CD14-positive monocyte (primary cell): ENCODE results near the gene DPYD. TPM values are rescaled to one million over a fixed set of nuclear protein-coding genes. Genes with fewer than 3 reads are reported as not detected.
A peak's percentile ranks its signal among the peaks of the same experiment; 100 is the strongest.

Experiments used
- DNase-seq, 3 donors: peaks; one replicate each; pipeline ENCODE4 v3.0.0-alpha.2; 2011 to 2022
- H2AFZ ChIP-seq: 2 replicates; pipeline ENCODE4 v1.6.0; 2012; ENCODE audit warnings: mild to moderate bottlenecking, low read depth, low read length, inconsistent platforms; ENCODE audit not compliant: insufficient read depth, poor library complexity, severe bottlenecking
- H3K27ac ChIP-seq, 2 donors: 1 replicate in 1 of 2; 2 replicates in 1 of 2; pipeline ENCODE4 v1.5.1; 2012 to 2013; ENCODE audit warnings: low read length in 2 of 2, control low read depth in 1 of 2, inconsistent platforms in 1 of 2, low read depth in 1 of 2, mild to moderate bottlenecking in 1 of 2
- H3K27me3 ChIP-seq, 2 donors: one replicate each; pipeline versions ENCODE4 v1.6.0 to v1.6.1; 2011 to 2013; ENCODE audit warnings: low read length in 2 of 2; ENCODE audit not compliant: control insufficient read depth in 2 of 2, insufficient read depth in 2 of 2
- H3K36me3 ChIP-seq, 2 donors: replicated peaks in 1 of 2; 1 replicate in 1 of 2; 2 replicates in 1 of 2; pipeline versions ENCODE4 v1.5.1 to v1.6.1; 2012 to 2013; ENCODE audit warnings: low read length in 2 of 2, control low read depth in 1 of 2, inconsistent platforms in 1 of 2, mild to moderate bottlenecking in 1 of 2; ENCODE audit not compliant: insufficient read depth in 2 of 2, control insufficient read depth in 1 of 2
- H3K4me1 ChIP-seq, 2 donors: 1 replicate in 1 of 2; 2 replicates in 1 of 2; pipeline versions ENCODE4 v1.5.1 to v1.6.1; 2012 to 2013; ENCODE audit warnings: low read length in 2 of 2, control low read depth in 1 of 2, inconsistent platforms in 1 of 2, mild to moderate bottlenecking in 1 of 2, moderate library complexity in 1 of 2; ENCODE audit not compliant: insufficient read depth in 2 of 2, control insufficient read depth in 1 of 2
- H3K4me2 ChIP-seq: replicated peaks from 2 replicates; pipeline ENCODE3; 2012; ENCODE audit warnings: low read length, moderate library complexity, mild to moderate bottlenecking; ENCODE audit not compliant: poor library complexity, severe bottlenecking; ENCODE audit errors: extremely low read depth
- H3K4me3 ChIP-seq, 3 experiments: fragments of 200-600 bp in 1 of 3; sonication (generic) in 1 of 3; replicated peaks in 1 of 3; 1 replicate in 2 of 3; 2 replicates in 1 of 3; pipeline ENCODE4 v1.5.1; 2011 to 2013; ENCODE audit warnings: low read length in 3 of 3, mild to moderate bottlenecking in 3 of 3, control low read depth in 2 of 3, low read depth in 2 of 3, inconsistent platforms in 1 of 3, moderate library complexity in 1 of 3
- H3K79me2 ChIP-seq: 2 replicates; pipeline ENCODE4 v1.6.0; 2012; ENCODE audit warnings: mild to moderate bottlenecking, control low read depth, inconsistent platforms, low read length, moderate library complexity; ENCODE audit not compliant: insufficient read depth
- H3K9ac ChIP-seq: 2 replicates; pipeline ENCODE4 v1.6.0; 2017; ENCODE audit warnings: low read length, mild to moderate bottlenecking; ENCODE audit not compliant: insufficient read depth, poor library complexity, severe bottlenecking
- H3K9me3 ChIP-seq, 2 donors: replicated peaks in 1 of 2; 1 replicate in 1 of 2; 2 replicates in 1 of 2; pipeline versions ENCODE4 v1.5.1 to v1.6.1; 2012 to 2013; ENCODE audit warnings: low read length in 2 of 2, control low read depth in 1 of 2; ENCODE audit not compliant: control insufficient read depth in 1 of 2, insufficient read depth in 1 of 2
- H4K20me1 ChIP-seq: 2 replicates; pipeline ENCODE4 v1.6.0; 2012; ENCODE audit warnings: mild to moderate bottlenecking, low read length, control low read depth, moderate library complexity; ENCODE audit not compliant: insufficient read depth
- H3K27ac Mint-ChIP-seq, 7 donors: one replicate each; pipeline ENCODE4 v1.8.0; 2020; ENCODE audit warnings: mild to moderate bottlenecking in 7 of 7, mixed read lengths in 7 of 7, moderate library complexity in 6 of 7, inconsistent platforms in 2 of 7
- H3K27me3 Mint-ChIP-seq, 3 donors: one replicate each; pipeline ENCODE4 v1.8.0; 2021 to 2022; ENCODE audit warnings: low read depth in 3 of 3, mild to moderate bottlenecking in 3 of 3, mixed read lengths in 3 of 3, moderate library complexity in 3 of 3, inconsistent platforms in 1 of 3
- H3K36me3 Mint-ChIP-seq, 2 donors: one replicate each; pipeline ENCODE4 v1.8.0; 2020; ENCODE audit warnings: mixed read lengths in 2 of 2, inconsistent platforms in 1 of 2, mild to moderate bottlenecking in 1 of 2
- H3K4me1 Mint-ChIP-seq: one replicate; pipeline ENCODE4 v1.8.0; 2020; ENCODE audit warnings: mild to moderate bottlenecking, mixed read lengths
- H3K4me3 Mint-ChIP-seq, 2 donors: one replicate each; pipeline ENCODE4 v1.8.0; 2020; ENCODE audit warnings: mild to moderate bottlenecking in 2 of 2, mixed read lengths in 2 of 2, moderate library complexity in 1 of 2
- H3K9me3 Mint-ChIP-seq, 7 donors: one replicate each; pipeline ENCODE4 v1.8.0; 2020 to 2022; ENCODE audit warnings: mixed read lengths in 7 of 7, mild to moderate bottlenecking in 6 of 7, moderate library complexity in 6 of 7, inconsistent platforms in 2 of 7
- CTCF ChIP-seq: fragments of 200-600 bp; IDR thresholded peaks from one replicate; pipeline ENCODE4 v1.8.0; 2022; ENCODE audit warnings: antibody characterized with exemption, mild to moderate bottlenecking
- WGBS: methylation state at CpG from one replicate; pipeline ENCODE4 v1.1.5; 2013; ENCODE audit warnings: missing lambda C conversion rate; ENCODE audit not compliant: insufficient coverage; 5-methylcytosine and 5-hydroxymethylcytosine counted together
- intact Hi-C, 2 donors: fragments of 100-400 bp; cut with micrococcal nuclease; formaldehyde crosslinking; loops; one replicate each; pipeline versions ENCODE4 v1.15.0 to v1.15.1; 2023
- polyA plus RNA-seq, 3 donors: library from polyadenylated mRNA; depleted of rRNA in 1 of 3; unstranded in 2 of 3; stranded (reverse) in 1 of 3; fragments of 300-500 nt in 2 of 3; fragments of >200 nt in 1 of 3; fragmentation: Illumina TruSeq in 2 of 3; gene quantifications; 1 replicate in 2 of 3; 2 replicates in 1 of 3; pipeline ENCODE4 v1.2.3, GENCODE V29; 2012 to 2021

DPYD gene
- polyA plus RNA-seq, 3 donors: 87.6 to 171 (median 144) TPM

- peaks cover 6 to 10% of the 10 kb centered on the region in 2 donors for H3K36me3 Mint-ChIP-seq
- no peak overlapping the region for H3K9ac ChIP-seq
- intact Hi-C loops: loop anchor here in 1 of 2 donors (10.0 kb wide), 1 partner anchor 49 kb away; no protein-coding TSS in a partner anchor
- H3K4me1 ChIP-seq: peaks cover 69 to 90% of the 10 kb centered on the region in 2 donors
- H3K27ac ChIP-seq: peak overlapping the region; percentile 37 to 86
- H3K27me3 Mint-ChIP-seq: peaks cover 0 to under 1% (median 0%) of the 10 kb centered on the region in 3 donors
- H3K27me3 ChIP-seq: no peaks in the 10 kb centered on the region
- H3K9me3 Mint-ChIP-seq: peaks cover 2 to 6% (median 3%) of the 10 kb centered on the region in 7 donors
- H3K27ac Mint-ChIP-seq: peak overlapping the region in 6 of 7 donors; percentile 89 to 96 (median 94)
- no peak for DNase-seq
- H3K79me2 ChIP-seq: peaks cover 94% of the 10 kb centered on the region
- no CpG with 5 or more reads among the region's 1 CpG for WGBS
- peak overlapping the region; percentile 80 for H3K4me2 ChIP-seq
- peaks cover 5 to 12% of the 10 kb centered on the region in 2 donors for H3K36me3 ChIP-seq
- H3K4me1 Mint-ChIP-seq: peaks cover 40% of the 10 kb centered on the region
- peaks cover 9% of the 10 kb centered on the region for H4K20me1 ChIP-seq
- peak overlapping the region; percentile 20 to 66 (median 49) for H3K4me3 ChIP-seq
- peak overlapping the region in 1 of 2 donors; percentile 93 for H3K4me3 Mint-ChIP-seq
- TF ChIP-seq CTCF: no peak
- H3K9me3 ChIP-seq: peaks cover 2 to 3% of the 10 kb centered on the region in 2 donors
- H2AFZ ChIP-seq: no peak overlapping the region
Measured at GRCh38 chr1:97903626-97904025, 17.2 kb downstream of the DPYD start.

- Histone ChIP-seq H3K36me3 (peaks cover 5 to 21% of the 10 kb centered on the region in 2 donors), H3K27me3 (no peaks in the 10 kb centered on the region), H3K4me2 (peak overlapping the region; percentile 80), H3K79me2 (peaks cover 96% of the 10 kb centered on the region), H2AFZ (no peak overlapping the region), H4K20me1 (peaks cover 16% of the 10 kb centered on the region), H3K9me3 (peaks cover 4 to 6% of the 10 kb centered on the region in 2 donors), H3K27ac (peak overlapping the region in 1 of 2 donors; percentile 86), H3K9ac (no peak overlapping the region), H3K4me3 (peak overlapping the region in 1 of 3 experiments; percentile 76), H3K4me1 (peaks cover 55 to 75% of the 10 kb centered on the region in 2 donors)
- H3K27me3 Mint-ChIP-seq: peaks cover 0 to 2% (median 0%) of the 10 kb centered on the region in 3 donors
- intact Hi-C loops: loop anchor here in 1 of 2 donors (10.0 kb wide), 1 partner anchor 47 kb away; no protein-coding TSS in a partner anchor
- 100% methylated on average over 1 of the region's 2 CpGs for WGBS
- no peak for TF ChIP-seq CTCF
- H3K27ac Mint-ChIP-seq: peak overlapping the region; percentile 72 to 89 (median 84)
- H3K4me3 Mint-ChIP-seq: no peak overlapping the region
- peaks cover 45% of the 10 kb centered on the region for H3K4me1 Mint-ChIP-seq
- peaks cover 2 to 10% (median 8%) of the 10 kb centered on the region in 7 donors for H3K9me3 Mint-ChIP-seq
- peaks cover 11 to 16% of the 10 kb centered on the region in 2 donors for H3K36me3 Mint-ChIP-seq
- no peak for DNase-seq
Measured at GRCh38 chr1:97902067-97902466, 18.8 kb downstream of the DPYD start.
